Endothelial cell of umbilical vein (primary cell): ENCODE results near the gene HIF1AN. TPM values are rescaled to one million over a fixed set of nuclear protein-coding genes. Genes with fewer than 3 reads are reported as not detected.

ENCODE experiments used
- BruUV-seq: library from RNA; stranded (reverse); fragments of 400-500 nt; replicated peaks from 2 replicates; lab custom pipeline; 2021; lab: Mats Ljungman, UMichigan
- CTCF ChIA-PET: fragments of 300-600, 350-600 bp; sonication (Branson Sonifier 250); formaldehyde crosslinking; loops from one replicate; lab custom pipeline; 2021; ENCODE audit warnings: antibody characterized with exemption, inconsistent platforms; lab: Charles Lee
- POLR2A ChIA-PET: fragments of 300-600, 350-600 bp; sonication (Branson Sonifier 250); formaldehyde crosslinking; loops from one replicate; lab custom pipeline; 2021; ENCODE audit warnings: antibody characterized with exemption, inconsistent platforms; lab: Charles Lee
- DNase-seq: peaks from one replicate; pipeline ENCODE4 v3.0.0-alpha.2; 2011; ENCODE audit warnings: low read depth, low spot score
- FAIRE-seq: peaks from 2 replicates; lab custom pipeline; 2011; peaks lifted over from hg19 to GRCh38; lab: Jason Lieb, UNC
- H2AFZ ChIP-seq: 2 replicates; pipeline ENCODE4 v1.6.0; 2012; ENCODE audit warnings: low read depth, low read length, control low read depth, inconsistent platforms
- H3K27ac ChIP-seq: 2 replicates; pipeline ENCODE4 v1.5.1; 2011; ENCODE audit warnings: low read depth, mild to moderate bottlenecking, control low read depth, low read length, moderate library complexity; ENCODE audit not compliant: insufficient read depth
- H3K27me3 ChIP-seq, 2 experiments: 2 replicates each; pipeline versions ENCODE4 v1.6.0 to v1.6.1; 2011; ENCODE audit warnings: low read length in 2 of 2, mixed read lengths in 1 of 2; ENCODE audit not compliant: control insufficient read depth in 2 of 2, insufficient read depth in 2 of 2
- H3K36me3 ChIP-seq, 2 experiments: 2 replicates in 1 of 2; 3 replicates in 1 of 2; pipeline ENCODE4 v1.5.1; 2011; ENCODE audit warnings: low read length in 2 of 2, mild to moderate bottlenecking in 1 of 2, moderate library complexity in 1 of 2; ENCODE audit not compliant: control insufficient read depth in 2 of 2, insufficient read depth in 2 of 2; ENCODE audit errors: extremely low read depth in 1 of 2
- H3K4me1 ChIP-seq: 3 replicates; pipeline ENCODE4 v1.5.1; 2011; ENCODE audit warnings: mild to moderate bottlenecking, low read length; ENCODE audit not compliant: control insufficient read depth, insufficient read depth; ENCODE audit errors: extremely low read depth
- H3K4me2 ChIP-seq: 2 replicates; pipeline ENCODE4 v1.6.1; 2011; ENCODE audit warnings: low read length, control low read depth, mixed read lengths; ENCODE audit not compliant: insufficient read depth
- H3K4me3 ChIP-seq, 3 experiments: fragments of 200-600 bp in 1 of 3; sonication (generic), shearing (Covaris generic) in 1 of 3; replicated peaks in 1 of 3; 2 replicates each; pipeline ENCODE4 v1.5.1; 2011 to 2016; ENCODE audit warnings: control low read depth in 3 of 3, low read length in 3 of 3, mild to moderate bottlenecking in 2 of 3, inconsistent platforms in 1 of 3, low read depth in 1 of 3, moderate library complexity in 1 of 3; ENCODE audit not compliant: insufficient read depth in 1 of 3
- H3K79me2 ChIP-seq: 2 replicates; pipeline ENCODE4 v1.6.0; 2012; ENCODE audit warnings: low read length, inconsistent platforms; ENCODE audit not compliant: control insufficient read depth, insufficient read depth
- H3K9ac ChIP-seq: replicated peaks from 2 replicates; pipeline ENCODE3; 2011; ENCODE audit warnings: low read length, control low read depth; ENCODE audit not compliant: insufficient read depth; ENCODE audit errors: extremely low read depth
- H3K9me1 ChIP-seq: replicated peaks from 3 replicates; pipeline ENCODE4 v1.6.0; 2011; ENCODE audit warnings: mild to moderate bottlenecking, low read length; ENCODE audit not compliant: control insufficient read depth, insufficient read depth; ENCODE audit errors: extremely low read depth
- H3K9me3 ChIP-seq: replicated peaks from 2 replicates; pipeline ENCODE4 v1.5.1; 2012; ENCODE audit warnings: low read length, inconsistent platforms; ENCODE audit not compliant: control insufficient read depth, insufficient read depth
- H4K20me1 ChIP-seq: replicated peaks from 2 replicates; pipeline ENCODE3; 2011; ENCODE audit warnings: mild to moderate bottlenecking, low read length; ENCODE audit not compliant: control insufficient read depth, insufficient read depth; ENCODE audit errors: extremely low read depth
- EZH2 ChIP-seq: IDR thresholded peaks from 2 replicates; pipeline ENCODE4 v1.6.1; 2012; ENCODE audit warnings: borderline replicate concordance, low read depth, mild to moderate bottlenecking, moderate library complexity, low read length, inconsistent platforms; ENCODE audit not compliant: severe bottlenecking
- FOS ChIP-seq: IDR thresholded peaks from 2 replicates; pipeline ENCODE4 v1.6.1; 2011; ENCODE audit warnings: mild to moderate bottlenecking, low read length, moderate library complexity, borderline replicate concordance; ENCODE audit not compliant: insufficient read depth
- GATA2 ChIP-seq: IDR thresholded peaks from 2 replicates; pipeline ENCODE4 v1.7.0; 2011; ENCODE audit warnings: low read depth, mild to moderate bottlenecking, moderate library complexity, mixed read lengths, low read length; ENCODE audit not compliant: insufficient read length, insufficient read depth
- JUN ChIP-seq: IDR thresholded peaks from 2 replicates; pipeline ENCODE4 v1.6.1; 2011; ENCODE audit warnings: borderline replicate concordance, low read depth; ENCODE audit not compliant: insufficient read length, insufficient read depth
- MYC ChIP-seq: IDR thresholded peaks from one replicate; pipeline ENCODE4 v1.6.1; 2011; ENCODE audit warnings: mild to moderate bottlenecking, low read depth, low read length
- POLR2A ChIP-seq: IDR thresholded peaks from 2 replicates; pipeline ENCODE4 v1.6.1; 2012; ENCODE audit warnings: low read depth, mild to moderate bottlenecking, control low read depth, low read length
- POLR2AphosphoS5 ChIP-seq: IDR thresholded peaks from 2 replicates; pipeline ENCODE4 v1.6.1; 2012; ENCODE audit warnings: low read depth, mild to moderate bottlenecking, control low read depth, low read length, moderate library complexity; ENCODE audit not compliant: insufficient read depth
- dilution Hi-C: fragments of 300-500 bp; cut with MboI; formaldehyde crosslinking; loops from one replicate; pipeline ENCODE4 v1.15.0; 2019; ENCODE audit warnings: low sequenced_read_pairs; ENCODE audit not compliant: extremely low pct_ligation_motif_present
- intact Hi-C: fragments of 100-400 bp; cut with micrococcal nuclease; formaldehyde crosslinking; loops from one replicate; pipeline ENCODE4 v1.10.0; 2022
- polyA plus RNA-seq, 4 experiments: library from polyadenylated mRNA; depleted of rRNA in 3 of 4; stranded (reverse) in 3 of 4; unstranded in 1 of 4; fragments of >200 nt; gene quantifications; 2 replicates each; pipeline versions ENCODE4 v1.2.1 to v1.2.3, GENCODE V29; 2011 to 2012; ENCODE audit warnings: missing spikeins in 1 of 4
- total RNA-seq: library from RNA; stranded (reverse); gene quantifications from 2 replicates; pipeline ENCODE4 v1.2.3, GENCODE V29; 2021
- TF ChIP-seq, protein P1 (sequence below): IDR thresholded peaks from 2 replicates; pipeline ENCODE4 v1.6.1; 2011; ENCODE audit not compliant: insufficient read depth, insufficient read length
- TF ChIP-seq, protein P2 (sequence below), 2 donors: IDR thresholded peaks; 1 replicate in 1 of 2; 2 replicates in 1 of 2; pipeline ENCODE4 v1.5.1; 2011; ENCODE audit warnings: low read length in 2 of 2, mild to moderate bottlenecking in 2 of 2, moderate library complexity in 2 of 2, control low read depth in 1 of 2, inconsistent platforms in 1 of 2, low read depth in 1 of 2; ENCODE audit not compliant: insufficient read depth in 1 of 2; ENCODE audit errors: extremely low read depth in 1 of 2

The HIF1AN gene
- total and polyA plus RNA-seq, 2 donors (not counting 3 experiments of a cell fraction or from before 2014, with no cell fraction given), result 7.3 to 34.0 TPM

DNA sequence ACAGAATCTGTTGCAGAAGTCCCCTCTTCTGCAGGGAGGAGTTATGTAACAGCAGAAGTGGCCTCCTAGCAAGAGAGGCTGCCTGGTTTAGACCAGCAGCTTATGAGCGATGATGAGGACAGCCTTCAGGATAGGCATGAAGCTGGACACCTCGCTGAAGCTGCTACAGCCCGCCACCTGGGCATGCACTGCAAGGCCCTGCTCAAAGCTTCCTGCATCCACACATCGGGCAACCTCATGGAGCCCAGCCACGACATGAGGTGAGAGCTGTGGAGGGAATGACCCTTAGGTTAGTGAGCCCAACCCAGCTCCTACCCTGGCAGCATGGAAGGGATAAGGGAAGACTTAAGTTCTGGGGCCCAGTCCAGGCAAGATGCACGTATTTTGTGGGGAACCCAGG lies 48.2 kb upstream of the HIF1AN start:
- ChIA-PET CTCF (interaction anchor here (1.9 to 2.9 kb wide), 2 partner anchors 21 to 31 kb away, joined by 9 to 14 read pairs; no protein-coding TSS in a partner anchor), POLR2A (interaction anchor here (1.4 kb wide), 1 partner anchor 13 kb away, joined by 9 read pairs; no protein-coding TSS in a partner anchor)
- Histone ChIP-seq H3K4me2 (no peak overlapping the region), H3K27me3 (peaks cover 7 to 11% of the 10 kb centered on the region in 2 experiments), H3K9me1 (no peaks in the 10 kb centered on the region), H3K79me2 (no peaks in the 10 kb centered on the region), H3K9me3 (no peaks in the 10 kb centered on the region), H3K27ac (no peak overlapping the region), H3K4me3 (no peak overlapping the region), H4K20me1 (no peaks in the 10 kb centered on the region), H3K9ac (no peak overlapping the region), H3K4me1 (peaks cover 3% of the 10 kb centered on the region), H3K36me3 (peaks cover 0 to 7% of the 10 kb centered on the region in 2 experiments), H2AFZ (no peak overlapping the region)
- no peak for FAIRE-seq
- TF ChIP-seq, protein P1, sequence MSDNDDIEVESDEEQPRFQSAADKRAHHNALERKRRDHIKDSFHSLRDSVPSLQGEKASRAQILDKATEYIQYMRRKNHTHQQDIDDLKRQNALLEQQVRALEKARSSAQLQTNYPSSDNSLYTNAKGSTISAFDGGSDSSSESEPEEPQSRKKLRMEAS, result no peak
- TF ChIP-seq, protein P2, sequence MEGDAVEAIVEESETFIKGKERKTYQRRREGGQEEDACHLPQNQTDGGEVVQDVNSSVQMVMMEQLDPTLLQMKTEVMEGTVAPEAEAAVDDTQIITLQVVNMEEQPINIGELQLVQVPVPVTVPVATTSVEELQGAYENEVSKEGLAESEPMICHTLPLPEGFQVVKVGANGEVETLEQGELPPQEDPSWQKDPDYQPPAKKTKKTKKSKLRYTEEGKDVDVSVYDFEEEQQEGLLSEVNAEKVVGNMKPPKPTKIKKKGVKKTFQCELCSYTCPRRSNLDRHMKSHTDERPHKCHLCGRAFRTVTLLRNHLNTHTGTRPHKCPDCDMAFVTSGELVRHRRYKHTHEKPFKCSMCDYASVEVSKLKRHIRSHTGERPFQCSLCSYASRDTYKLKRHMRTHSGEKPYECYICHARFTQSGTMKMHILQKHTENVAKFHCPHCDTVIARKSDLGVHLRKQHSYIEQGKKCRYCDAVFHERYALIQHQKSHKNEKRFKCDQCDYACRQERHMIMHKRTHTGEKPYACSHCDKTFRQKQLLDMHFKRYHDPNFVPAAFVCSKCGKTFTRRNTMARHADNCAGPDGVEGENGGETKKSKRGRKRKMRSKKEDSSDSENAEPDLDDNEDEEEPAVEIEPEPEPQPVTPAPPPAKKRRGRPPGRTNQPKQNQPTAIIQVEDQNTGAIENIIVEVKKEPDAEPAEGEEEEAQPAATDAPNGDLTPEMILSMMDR (IDR thresholded peaks at IDR 0.05; ENCODE audit: extremely low read depth in 1 of 2, insufficient read depth in 1 of 2, low read depth in 1 of 2, low read length in 2 of 2), result no peak
- no peak for TF ChIP-seq MYC
- TF ChIP-seq EZH2, result no peak
- no peak for TF ChIP-seq POLR2AphosphoS5
- TF ChIP-seq POLR2A, result no peak
- no peak for TF ChIP-seq JUN
- no peak for TF ChIP-seq GATA2
- TF ChIP-seq FOS, result no peak
- dilution Hi-C loops, result no loop called here
- intact Hi-C loops, result no loop called here
- no peak for DNase-seq
- no TSS peak for BruUV-seq
